Hematopoietic multipotent progenitor cell treated with erythropoietin and hydrocortisone succinate and interleukin-3 and kit ligand, for 4 days (in vitro differentiated cells): ENCODE measurements around the gene CDK19.
"Not testable (repeated sequence)": the region's sequence is repeated elsewhere in the genome, so short reads cannot be mapped to it uniquely, and the experiment has no call there.

ENCODE experiments used
- DNase-seq: peaks from one replicate; pipeline ENCODE4 v3.0.0-alpha.2; 2015

Gene CDK19

GRCh38 chr6:110617057-110617456 lies 198.2 kb downstream of the CDK19 start:
- DNase-seq, result no peak

GRCh38 chr6:110615722-110616121 lies 199.5 kb downstream of the CDK19 start:
- no peak for DNase-seq

- no peak for DNase-seq
Measured at GRCh38 chr6:110614586-110614985, 200.7 kb downstream of the CDK19 start.

GRCh38 chr6:110614106-110614505 lies 201.2 kb downstream of the CDK19 start:
- DNase-seq, result no peak

GRCh38 chr6:110613356-110613755 lies 201.9 kb downstream of the CDK19 start:
- DNase-seq, result no peak

GRCh38 chr6:110612298-110612697 lies 203.0 kb downstream of the CDK19 start:
- DNase-seq, result no peak

GRCh38 chr6:110609101-110609500 lies 206.2 kb downstream of the CDK19 start:
- no peak for DNase-seq

GRCh38 chr6:110608151-110608550 lies 207.1 kb downstream of the CDK19 start:
- DNase-seq, result no peak

- DNase-seq, result no peak
Measured at GRCh38 chr6:110606151-110606550, 209.1 kb downstream of the CDK19 start.

- DNase-seq, result not testable (repeated sequence)
Measured at GRCh38 chr6:110600640-110601039, 214.6 kb downstream of the CDK19 start.

GRCh38 chr6:110597761-110598160 lies 217.5 kb downstream of the CDK19 start:
- DNase-seq, result no peak

- DNase-seq, result no peak
Measured at GRCh38 chr6:110596354-110596753, 218.9 kb downstream of the CDK19 start.

GRCh38 chr6:110595112-110595511 lies 220.2 kb downstream of the CDK19 start:
- no peak for DNase-seq

GRCh38 chr6:110593637-110594036 lies 221.6 kb downstream of the CDK19 start:
- no peak for DNase-seq

- DNase-seq, result no peak
Measured at GRCh38 chr6:110592765-110593164, 222.5 kb downstream of the CDK19 start.

- DNase-seq, result peak; percentile 65
Measured at GRCh38 chr6:110590821-110591351, 224.4 kb downstream of the CDK19 start.

GRCh38 chr6:110589865-110590513 lies 225.3 kb downstream of the CDK19 start:
- DNase-seq, result no peak

- DNase-seq, result no peak
Measured at GRCh38 chr6:110587328-110587727, 227.9 kb downstream of the CDK19 start.

GRCh38 chr6:110581679-110582078 lies 233.6 kb downstream of the CDK19 start:
- no peak for DNase-seq

GRCh38 chr6:110577596-110578167 lies 237.6 kb downstream of the CDK19 start:
- not testable (repeated sequence) for DNase-seq

- DNase-seq, result no peak
Measured at GRCh38 chr6:110575925-110576463, 239.3 kb downstream of the CDK19 start.

- DNase-seq, result no peak
Measured at GRCh38 chr6:110574817-110575216, 240.5 kb downstream of the CDK19 start.

- DNase-seq, result no peak
Measured at GRCh38 chr6:110573537-110573936, 241.7 kb downstream of the CDK19 start.

- DNase-seq, result no peak
Measured at GRCh38 chr6:110573136-110573535, 242.1 kb downstream of the CDK19 start.
